H9 (cell line): ENCODE results near the gene ENKUR. TPM values are rescaled to one million over a fixed set of nuclear protein-coding genes. Genes with fewer than 3 reads are reported as not detected.

Source experiments
- DNase-seq: peaks from one replicate; pipeline ENCODE4 v3.0.0-alpha.2; 2017
- H2AFZ ChIP-seq: one replicate; pipeline ENCODE4 v1.6.1; 2013; ENCODE audit warnings: mild to moderate bottlenecking, low read length, control low read depth, moderate library complexity
- H2AK5ac ChIP-seq: 2 replicates; pipeline ENCODE4 v1.6.1; 2013; ENCODE audit warnings: low read length, control low read depth, mixed read lengths; ENCODE audit not compliant: insufficient read length
- H2BK120ac ChIP-seq: one replicate; pipeline ENCODE4 v1.6.1; 2013; ENCODE audit warnings: low read depth, mild to moderate bottlenecking, low read length, control low read depth, inconsistent platforms; ENCODE audit not compliant: poor library complexity, severe bottlenecking
- H2BK12ac ChIP-seq: 2 replicates; pipeline ENCODE4 v1.6.1; 2013; ENCODE audit warnings: low read length, control low read depth, mixed read lengths, low read depth; ENCODE audit not compliant: insufficient read length
- H2BK15ac ChIP-seq: 2 replicates; pipeline ENCODE4 v1.6.1; 2013; ENCODE audit warnings: low read depth, low read length, control low read depth
- H2BK20ac ChIP-seq: one replicate; pipeline ENCODE4 v1.6.1; 2013; ENCODE audit warnings: low read depth, mild to moderate bottlenecking, low read length, control low read depth, inconsistent platforms; ENCODE audit not compliant: poor library complexity, severe bottlenecking
- H2BK5ac ChIP-seq: 2 replicates; pipeline ENCODE4 v1.6.1; 2013; ENCODE audit warnings: low read length, control low read depth, mixed read lengths; ENCODE audit not compliant: insufficient read length
- H3K14ac ChIP-seq: 2 replicates; pipeline ENCODE4 v1.6.1; 2013; ENCODE audit warnings: low read length, control low read depth; ENCODE audit not compliant: insufficient read depth
- H3K18ac ChIP-seq: 2 replicates; pipeline ENCODE4 v1.6.1; 2013; ENCODE audit warnings: low read depth, mild to moderate bottlenecking, mixed read lengths, low read length, control low read depth; ENCODE audit not compliant: insufficient read length
- H3K23ac ChIP-seq: 2 replicates; pipeline ENCODE4 v1.6.1; 2013; ENCODE audit warnings: low read length, control low read depth, mixed read lengths, low read depth; ENCODE audit not compliant: insufficient read length
- H3K23me2 ChIP-seq: 2 replicates; pipeline ENCODE4 v1.6.1; 2013; ENCODE audit warnings: low read depth, mild to moderate bottlenecking, mixed read lengths, low read length, control low read depth; ENCODE audit not compliant: insufficient read length, poor library complexity, severe bottlenecking
- H3K27ac ChIP-seq: 2 replicates; pipeline ENCODE4 v1.5.1; 2013; ENCODE audit warnings: low read length, control low read depth, mixed read lengths, low read depth; ENCODE audit not compliant: insufficient read length
- H3K27me3 ChIP-seq: 2 replicates; pipeline ENCODE4 v1.6.1; 2013; ENCODE audit warnings: low read length, control low read depth, inconsistent platforms; ENCODE audit not compliant: insufficient read depth
- H3K4ac ChIP-seq: 2 replicates; pipeline ENCODE4 v1.6.1; 2013; ENCODE audit warnings: low read depth, mild to moderate bottlenecking, control low read depth, inconsistent platforms, low read length, moderate library complexity
- H3K4me1 ChIP-seq: 2 replicates; pipeline ENCODE4 v1.6.1; 2013; ENCODE audit warnings: low read length, control low read depth, inconsistent platforms; ENCODE audit not compliant: insufficient read depth
- H3K4me2 ChIP-seq: 2 replicates; pipeline ENCODE4 v1.6.1; 2013; ENCODE audit warnings: low read length, control low read depth, mixed read lengths; ENCODE audit not compliant: insufficient read length, insufficient read depth
- H3K56ac ChIP-seq: 2 replicates; pipeline ENCODE4 v1.6.1; 2013; ENCODE audit warnings: low read depth, mild to moderate bottlenecking, mixed read lengths, low read length, control low read depth; ENCODE audit not compliant: insufficient read length
- H3K79me1 ChIP-seq: 2 replicates; pipeline ENCODE4 v1.6.1; 2013; ENCODE audit warnings: low read depth, mild to moderate bottlenecking, moderate library complexity, low read length, control low read depth, inconsistent platforms; ENCODE audit not compliant: insufficient read depth, poor library complexity, severe bottlenecking
- H3K79me2 ChIP-seq: 2 replicates; pipeline ENCODE4 v1.6.1; 2013; ENCODE audit warnings: low read length, control low read depth, inconsistent platforms; ENCODE audit not compliant: insufficient read depth
- H3K9ac ChIP-seq: 2 replicates; pipeline ENCODE4 v1.6.1; 2013; ENCODE audit warnings: low read length, control low read depth, mixed read lengths; ENCODE audit not compliant: insufficient read length; ENCODE audit errors: extremely low read depth
- H3K9me3 ChIP-seq: one replicate; pipeline ENCODE4 v1.6.1; 2013; ENCODE audit warnings: low read depth, low read length, inconsistent platforms; ENCODE audit not compliant: control insufficient read depth
- H3T11ph ChIP-seq: one replicate; pipeline ENCODE4 v1.6.1; 2013; ENCODE audit warnings: mild to moderate bottlenecking, low read length, control low read depth, inconsistent platforms
- H4K20me1 ChIP-seq: one replicate; pipeline ENCODE4 v1.6.1; 2013; ENCODE audit not compliant: control insufficient read depth, insufficient read length, insufficient read depth
- H4K5ac ChIP-seq: 2 replicates; pipeline ENCODE4 v1.6.1; 2013; ENCODE audit warnings: low read depth, mild to moderate bottlenecking, mixed read lengths, low read length, control low read depth; ENCODE audit not compliant: insufficient read length
- H4K8ac ChIP-seq: replicated peaks from 2 replicates; pipeline ENCODE4 v1.6.1; 2013; ENCODE audit warnings: low read length, control low read depth, mixed read lengths, low read depth; ENCODE audit not compliant: insufficient read length
- H4K91ac ChIP-seq: 2 replicates; pipeline ENCODE4 v1.6.1; 2013; ENCODE audit warnings: low read depth, mild to moderate bottlenecking, moderate library complexity, mixed read lengths, low read length, control low read depth; ENCODE audit not compliant: insufficient read length
- H3K27ac Mint-ChIP-seq, 3 experiments: 2 replicates in 2 of 3; 3 replicates in 1 of 3; pipeline ENCODE4 v1.8.0; 2020 to 2021; ENCODE audit warnings: mixed read lengths in 3 of 3, mild to moderate bottlenecking in 1 of 3, moderate library complexity in 1 of 3
- H3K27me3 Mint-ChIP-seq: 2 replicates; pipeline ENCODE4 v1.8.0; 2021; ENCODE audit warnings: low read depth, mild to moderate bottlenecking, moderate library complexity, mixed read lengths
- H3K36me3 Mint-ChIP-seq, 3 experiments: 2 replicates in 2 of 3; 3 replicates in 1 of 3; pipeline ENCODE4 v1.8.0; 2020 to 2021; ENCODE audit warnings: low read depth in 3 of 3, mixed read lengths in 3 of 3; ENCODE audit not compliant: insufficient read depth in 1 of 3
- H3K4me1 Mint-ChIP-seq, 2 experiments: 2 replicates each; pipeline ENCODE4 v1.8.0; 2020; ENCODE audit warnings: mixed read lengths in 2 of 2
- H3K4me3 Mint-ChIP-seq, 2 experiments: 2 replicates in 1 of 2; 3 replicates in 1 of 2; pipeline ENCODE4 v1.8.0; 2020 to 2021; ENCODE audit warnings: mild to moderate bottlenecking in 2 of 2, mixed read lengths in 2 of 2, moderate library complexity in 1 of 2
- H3K9me3 Mint-ChIP-seq, 2 experiments: 2 replicates in 1 of 2; 3 replicates in 1 of 2; pipeline ENCODE4 v1.8.0; 2020; ENCODE audit warnings: mild to moderate bottlenecking in 2 of 2, mixed read lengths in 2 of 2, moderate library complexity in 1 of 2
- WGBS: extraction: QIAGEN DNeasy Blood & Tissue Kit; methylation state at CpG from one replicate; pipeline ENCODE4 v1.1.7; 2013; ENCODE audit warnings: missing lambda C conversion rate, low lambda C conversion rate, mixed read lengths; ENCODE audit not compliant: insufficient read length; ENCODE audit errors: extremely low coverage; 5-methylcytosine and 5-hydroxymethylcytosine counted together
- total RNA-seq: library from RNA; stranded (reverse); gene quantifications from 2 replicates; pipeline ENCODE4 v1.2.1, GENCODE V29; 2021
- TF ChIP-seq, protein P1 (sequence below): fragments of 200-600 bp; sonication (generic); conservative IDR thresholded peaks from 3 replicates; pipeline ENCODE4 v1.8.0; 2021; ENCODE audit warnings: antibody characterized with exemption, mild to moderate bottlenecking

Gene ENKUR
- total RNA-seq, 1 experiment from 2014 or later: not detected

DNA sequence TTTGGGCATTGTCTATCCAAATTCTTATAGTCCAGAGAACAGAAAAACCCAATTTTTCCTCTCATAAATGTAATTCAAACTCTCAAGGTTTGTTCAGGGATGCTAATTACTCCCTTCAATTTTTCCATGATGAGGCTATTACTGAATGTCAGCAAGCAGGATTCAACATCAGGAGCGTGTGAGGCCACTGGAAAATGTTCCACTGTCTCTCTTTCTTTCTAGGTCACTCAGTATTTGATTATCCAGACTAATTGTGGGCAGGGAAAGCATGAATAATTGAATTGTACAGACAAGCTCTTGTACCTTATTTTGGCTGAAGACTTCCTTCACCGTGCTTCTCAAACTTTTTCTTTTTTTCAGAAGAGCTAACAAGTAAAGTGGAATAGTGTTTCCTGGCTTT lies 31.1 kb upstream of the ENKUR start:
- H2BK120ac ChIP-seq: no peak overlapping the region
- H2BK20ac ChIP-seq: no peak overlapping the region
- WGBS: no CpG with 5 or more reads among the region's 2 CpGs
- H3K23me2 ChIP-seq: no peaks in the 10 kb centered on the region
- H2AK5ac ChIP-seq: no peak overlapping the region
- H3K4me2 ChIP-seq: no peak overlapping the region
- Mint-ChIP-seq H3K4me1 (no peaks in the 10 kb centered on the region), H3K4me3 (no peak overlapping the region), H3K27me3 (peaks cover 4% of the 10 kb centered on the region), H3K27ac (no peak overlapping the region), H3K9me3 (peaks cover 0 to 2% of the 10 kb centered on the region in 2 experiments; a peak in 2 of 5 replicates), H3K36me3 (peaks cover 0 to 2% (median 0%) of the 10 kb centered on the region in 3 experiments; a peak in 1 of 7 replicates)
- no peak overlapping the region for H4K8ac ChIP-seq
- H3K27ac ChIP-seq: no peak overlapping the region
- H2BK5ac ChIP-seq: no peak overlapping the region
- TF ChIP-seq, protein P1, sequence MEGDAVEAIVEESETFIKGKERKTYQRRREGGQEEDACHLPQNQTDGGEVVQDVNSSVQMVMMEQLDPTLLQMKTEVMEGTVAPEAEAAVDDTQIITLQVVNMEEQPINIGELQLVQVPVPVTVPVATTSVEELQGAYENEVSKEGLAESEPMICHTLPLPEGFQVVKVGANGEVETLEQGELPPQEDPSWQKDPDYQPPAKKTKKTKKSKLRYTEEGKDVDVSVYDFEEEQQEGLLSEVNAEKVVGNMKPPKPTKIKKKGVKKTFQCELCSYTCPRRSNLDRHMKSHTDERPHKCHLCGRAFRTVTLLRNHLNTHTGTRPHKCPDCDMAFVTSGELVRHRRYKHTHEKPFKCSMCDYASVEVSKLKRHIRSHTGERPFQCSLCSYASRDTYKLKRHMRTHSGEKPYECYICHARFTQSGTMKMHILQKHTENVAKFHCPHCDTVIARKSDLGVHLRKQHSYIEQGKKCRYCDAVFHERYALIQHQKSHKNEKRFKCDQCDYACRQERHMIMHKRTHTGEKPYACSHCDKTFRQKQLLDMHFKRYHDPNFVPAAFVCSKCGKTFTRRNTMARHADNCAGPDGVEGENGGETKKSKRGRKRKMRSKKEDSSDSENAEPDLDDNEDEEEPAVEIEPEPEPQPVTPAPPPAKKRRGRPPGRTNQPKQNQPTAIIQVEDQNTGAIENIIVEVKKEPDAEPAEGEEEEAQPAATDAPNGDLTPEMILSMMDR: no peak
- H3K9ac ChIP-seq: no peak overlapping the region
- no peaks in the 10 kb centered on the region for H3K9me3 ChIP-seq
- H3K56ac ChIP-seq: no peak overlapping the region
- DNase-seq: no peak
- no peak overlapping the region for H3T11ph ChIP-seq
- H3K27me3 ChIP-seq: no peaks in the 10 kb centered on the region
- no peak overlapping the region for H2AFZ ChIP-seq
- H2BK12ac ChIP-seq: no peak overlapping the region
- no peak overlapping the region for H3K4ac ChIP-seq
- H4K20me1 ChIP-seq: no peaks in the 10 kb centered on the region
- no peak overlapping the region for H3K14ac ChIP-seq
- H3K18ac ChIP-seq: no peak overlapping the region
- no peak overlapping the region for H2BK15ac ChIP-seq
- H3K79me1 ChIP-seq: no peaks in the 10 kb centered on the region
- no peaks in the 10 kb centered on the region for H3K4me1 ChIP-seq
- no peak overlapping the region for H3K23ac ChIP-seq
- H4K5ac ChIP-seq: no peak overlapping the region
- H4K91ac ChIP-seq: no peak overlapping the region
- no peaks in the 10 kb centered on the region for H3K79me2 ChIP-seq
